Mesenchymal stem cell (in vitro differentiated cells and primary cell): ENCODE data around the gene RBMXL2.

Experiments used
- DNase-seq: peaks from one replicate; pipeline ENCODE4 v3.0.0-alpha.2; 2013
- H2AFZ ChIP-seq: one replicate; pipeline ENCODE4 v1.6.1; 2013; ENCODE audit warnings: low read depth, mild to moderate bottlenecking, control low read depth, inconsistent platforms, low read length, moderate library complexity
- H2AK5ac ChIP-seq: 2 replicates; pipeline ENCODE4 v1.6.1; 2013; ENCODE audit warnings: low read length, moderate library complexity, mild to moderate bottlenecking, inconsistent platforms; ENCODE audit not compliant: severe bottlenecking
- H2BK120ac ChIP-seq: one replicate; pipeline ENCODE4 v1.6.1; 2013; ENCODE audit warnings: low read depth, mild to moderate bottlenecking, inconsistent platforms, low read length, moderate library complexity
- H2BK12ac ChIP-seq, 2 experiments: one replicate each; pipeline ENCODE4 v1.6.1; 2013; ENCODE audit warnings: inconsistent platforms in 2 of 2, low read length in 2 of 2, mild to moderate bottlenecking in 2 of 2, moderate library complexity in 2 of 2, control low read depth in 1 of 2
- H2BK15ac ChIP-seq: one replicate; pipeline ENCODE4 v1.6.1; 2013; ENCODE audit warnings: mild to moderate bottlenecking, low read depth, inconsistent platforms; ENCODE audit not compliant: poor library complexity, severe bottlenecking
- H2BK5ac ChIP-seq: 2 replicates; pipeline ENCODE4 v1.6.1; 2013; ENCODE audit warnings: low read depth, mild to moderate bottlenecking, low read length, control low read depth, inconsistent platforms; ENCODE audit not compliant: poor library complexity, severe bottlenecking
- H3K14ac ChIP-seq, 2 experiments: one replicate each; pipeline ENCODE4 v1.6.1; 2013; ENCODE audit warnings: inconsistent platforms in 2 of 2, low read length in 2 of 2, control low read depth in 1 of 2, mild to moderate bottlenecking in 1 of 2, moderate library complexity in 1 of 2
- H3K18ac ChIP-seq, 2 experiments: one replicate each; pipeline ENCODE4 v1.6.1; 2013; ENCODE audit warnings: inconsistent platforms in 2 of 2, low read length in 2 of 2, control low read depth in 1 of 2, low read depth in 1 of 2, mild to moderate bottlenecking in 1 of 2
- H3K23ac ChIP-seq, 2 experiments: one replicate each; pipeline ENCODE4 v1.6.1; 2013; ENCODE audit warnings: inconsistent platforms in 2 of 2, low read length in 2 of 2, mild to moderate bottlenecking in 2 of 2, moderate library complexity in 2 of 2, control low read depth in 1 of 2
- H3K27ac ChIP-seq: 2 replicates; pipeline ENCODE4 v1.5.1; 2013; ENCODE audit warnings: mild to moderate bottlenecking, moderate library complexity, low read length, control low read depth, inconsistent platforms; ENCODE audit not compliant: poor library complexity, severe bottlenecking
- H3K27me3 ChIP-seq, 2 experiments: 2 replicates each; pipeline versions ENCODE4 v1.6.1 to v1.7.0; 2013; ENCODE audit warnings: low read length in 2 of 2, mild to moderate bottlenecking in 2 of 2, moderate library complexity in 2 of 2, control low read depth in 1 of 2, inconsistent platforms in 1 of 2; ENCODE audit not compliant: control insufficient read depth in 1 of 2, insufficient read depth in 1 of 2
- H3K36me3 ChIP-seq, 2 experiments: 2 replicates each; pipeline versions ENCODE4 v1.6.1 to v1.7.0; 2013; ENCODE audit warnings: low read length in 2 of 2, control low read depth in 1 of 2, inconsistent platforms in 1 of 2, low read depth in 1 of 2, mild to moderate bottlenecking in 1 of 2; ENCODE audit not compliant: insufficient read depth in 2 of 2, control insufficient read depth in 1 of 2
- H3K4ac ChIP-seq, 2 experiments: one replicate each; pipeline ENCODE4 v1.6.1; 2013; ENCODE audit warnings: inconsistent platforms in 2 of 2, low read length in 2 of 2, mild to moderate bottlenecking in 2 of 2, moderate library complexity in 2 of 2, control low read depth in 1 of 2, low read depth in 1 of 2
- H3K4me1 ChIP-seq: 2 replicates; pipeline ENCODE4 v1.6.1; 2013; ENCODE audit warnings: low read depth, low read length, control low read depth; ENCODE audit not compliant: control insufficient read depth, insufficient read depth
- H3K4me2 ChIP-seq: 2 replicates; pipeline ENCODE4 v1.6.1; 2013; ENCODE audit warnings: low read length, mild to moderate bottlenecking, inconsistent platforms; ENCODE audit not compliant: poor library complexity, severe bottlenecking
- H3K4me3 ChIP-seq, 2 experiments: 2 replicates each; pipeline versions ENCODE4 v1.5.1 to v1.7.0; 2013; ENCODE audit warnings: low read length in 2 of 2, mild to moderate bottlenecking in 2 of 2, control low read depth in 1 of 2, low read depth in 1 of 2; ENCODE audit not compliant: insufficient read depth in 1 of 2
- H3K79me1 ChIP-seq: replicated peaks from 2 replicates; pipeline ENCODE4 v1.6.1; 2013; ENCODE audit warnings: mild to moderate bottlenecking, control low read depth, low read length, inconsistent platforms; ENCODE audit not compliant: poor library complexity, severe bottlenecking
- H3K9ac ChIP-seq: 2 replicates; pipeline ENCODE4 v1.7.0; 2013; ENCODE audit warnings: mild to moderate bottlenecking, low read length, moderate library complexity
- H3K9me3 ChIP-seq: 2 replicates; pipeline ENCODE4 v1.7.0; 2013; ENCODE audit warnings: mild to moderate bottlenecking, low read length; ENCODE audit not compliant: control insufficient read depth
- H4K8ac ChIP-seq: one replicate; pipeline ENCODE4 v1.6.1; 2013; ENCODE audit warnings: inconsistent platforms, mild to moderate bottlenecking, low read length, moderate library complexity
- H4K91ac ChIP-seq: one replicate; pipeline ENCODE4 v1.6.1; 2013; ENCODE audit warnings: mild to moderate bottlenecking, low read length, inconsistent platforms
- WGBS: methylation state at CpG from one replicate; pipeline ENCODE4 v1.1.7; 2013; ENCODE audit warnings: mixed read lengths; 5-methylcytosine and 5-hydroxymethylcytosine counted together

Gene RBMXL2

DNA sequence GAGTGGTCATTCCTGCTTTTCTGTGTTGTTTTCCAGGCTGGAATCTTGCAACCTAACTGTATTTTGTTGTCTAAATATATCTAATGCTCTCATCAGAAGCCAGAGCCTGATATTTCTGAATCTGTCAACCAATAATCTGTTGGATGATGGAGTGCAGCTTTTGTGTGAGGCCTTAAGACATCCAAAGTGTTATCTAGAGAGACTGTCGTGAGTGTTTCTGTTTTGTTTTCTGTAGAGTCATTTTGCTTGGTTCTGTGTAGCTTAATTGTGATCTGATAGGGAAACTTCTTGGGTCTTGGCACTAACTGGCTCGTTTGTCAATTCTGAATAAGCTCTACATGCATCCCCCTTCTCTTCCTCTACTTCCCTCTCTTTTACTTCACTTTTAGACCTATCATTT, 31.2 kb upstream of the RBMXL2 start:
- no peaks in the 10 kb centered on the region for H3K79me1 ChIP-seq
- no peaks in the 10 kb centered on the region for H3K9me3 ChIP-seq
- no peak overlapping the region for H2AK5ac ChIP-seq
- H3K23ac ChIP-seq = no peak overlapping the region
- H2AFZ ChIP-seq = no peak overlapping the region
- H3K9ac ChIP-seq = no peak overlapping the region
- no peak overlapping the region for H2BK12ac ChIP-seq
- H4K91ac ChIP-seq = no peak overlapping the region
- H3K4me2 ChIP-seq = no peak overlapping the region
- no peak overlapping the region for H4K8ac ChIP-seq
- no peaks in the 10 kb centered on the region for H3K4me1 ChIP-seq
- no peak overlapping the region for H3K27ac ChIP-seq
- no peak overlapping the region for H2BK120ac ChIP-seq
- H2BK15ac ChIP-seq = no peak overlapping the region
- H3K27me3 ChIP-seq = no peaks in the 10 kb centered on the region
- DNase-seq = no peak
- WGBS = 24% methylated on average over 2 of the region's 2 CpGs
- no peak overlapping the region for H3K4me3 ChIP-seq
- H2BK5ac ChIP-seq = no peak overlapping the region
- H3K14ac ChIP-seq = no peak overlapping the region
- no peak overlapping the region for H3K18ac ChIP-seq
- H3K36me3 ChIP-seq = no peaks in the 10 kb centered on the region
- H3K4ac ChIP-seq = no peak overlapping the region

DNA sequence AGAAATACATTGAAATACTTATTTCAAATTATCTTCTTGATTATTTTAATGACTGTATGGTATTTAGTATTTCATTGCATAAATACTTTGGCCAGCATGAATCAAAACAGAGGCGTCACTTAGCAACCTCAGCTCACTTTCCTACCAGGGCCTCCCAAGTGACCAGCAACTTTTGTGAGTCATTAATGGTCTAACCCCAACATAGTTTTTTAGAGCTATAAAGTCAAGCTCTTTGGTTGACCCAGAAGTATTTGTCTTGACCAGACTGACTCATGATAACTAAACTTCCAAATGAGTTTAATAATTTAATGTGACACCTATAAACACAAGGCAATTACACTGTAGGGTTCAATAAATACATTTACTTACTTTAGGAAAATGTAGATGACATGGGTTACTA, 27.9 kb upstream of the RBMXL2 start:
- H2BK120ac ChIP-seq = no peak overlapping the region
- H3K79me1 ChIP-seq = no peaks in the 10 kb centered on the region
- H2AFZ ChIP-seq = no peak overlapping the region
- no peak overlapping the region for H2BK12ac ChIP-seq
- H3K36me3 ChIP-seq = no peaks in the 10 kb centered on the region
- no peaks in the 10 kb centered on the region for H3K4me1 ChIP-seq
- DNase-seq = peak; percentile 41
- no peak overlapping the region for H3K27ac ChIP-seq
- H3K4me2 ChIP-seq = no peak overlapping the region
- H3K9me3 ChIP-seq = no peaks in the 10 kb centered on the region
- no peak overlapping the region for H3K4me3 ChIP-seq
- no peak overlapping the region for H3K18ac ChIP-seq
- no peak overlapping the region for H2AK5ac ChIP-seq
- H3K9ac ChIP-seq = peak overlapping the region; percentile 67
- H4K91ac ChIP-seq = no peak overlapping the region
- no peak overlapping the region for H2BK15ac ChIP-seq
- H2BK5ac ChIP-seq = no peak overlapping the region
- no peak overlapping the region for H3K23ac ChIP-seq
- no peak overlapping the region for H4K8ac ChIP-seq
- H3K14ac ChIP-seq = no peak overlapping the region
- H3K4ac ChIP-seq = no peak overlapping the region
- H3K27me3 ChIP-seq = no peaks in the 10 kb centered on the region
- WGBS = 75% methylated on average over 1 of the region's 1 CpG

DNA sequence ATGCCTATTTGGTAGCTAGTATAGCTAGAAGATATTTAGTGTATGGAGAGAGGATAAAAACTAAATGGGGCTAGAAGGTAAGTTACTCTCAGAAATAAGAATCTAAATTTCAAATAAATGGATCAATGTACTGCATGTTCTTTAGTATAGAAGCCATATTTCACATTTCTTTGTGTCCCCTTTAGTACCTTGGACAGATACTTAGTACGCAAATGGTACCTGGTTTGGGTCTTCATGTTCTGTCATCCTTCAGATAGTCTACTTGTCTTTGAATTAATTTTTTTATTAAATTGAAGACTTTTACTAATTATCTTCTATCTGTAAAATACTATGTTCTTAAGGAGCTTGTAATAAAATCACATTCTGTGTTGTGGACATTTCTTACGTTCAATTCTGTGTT, 26.3 kb upstream of the RBMXL2 start:
- Histone ChIP-seq H2BK15ac (no peak overlapping the region), H4K91ac (no peak overlapping the region), H3K27ac (no peak overlapping the region), H3K4me2 (no peak overlapping the region), H3K4me1 (no peaks in the 10 kb centered on the region), H3K23ac (no peak overlapping the region), H3K27me3 (no peaks in the 10 kb centered on the region), H3K4me3 (no peak overlapping the region), H3K4ac (no peak overlapping the region), H3K36me3 (no peaks in the 10 kb centered on the region), H3K14ac (no peak overlapping the region), H2BK120ac (no peak overlapping the region), H2BK5ac (no peak overlapping the region), H3K79me1 (no peaks in the 10 kb centered on the region), H3K9me3 (no peaks in the 10 kb centered on the region), H2AFZ (no peak overlapping the region), H3K18ac (no peak overlapping the region), H4K8ac (no peak overlapping the region), H2AK5ac (no peak overlapping the region), H2BK12ac (no peak overlapping the region), H3K9ac (no peak overlapping the region)
- no peak for DNase-seq
- no CpG with 5 or more reads among the region's 2 CpGs for WGBS

DNA sequence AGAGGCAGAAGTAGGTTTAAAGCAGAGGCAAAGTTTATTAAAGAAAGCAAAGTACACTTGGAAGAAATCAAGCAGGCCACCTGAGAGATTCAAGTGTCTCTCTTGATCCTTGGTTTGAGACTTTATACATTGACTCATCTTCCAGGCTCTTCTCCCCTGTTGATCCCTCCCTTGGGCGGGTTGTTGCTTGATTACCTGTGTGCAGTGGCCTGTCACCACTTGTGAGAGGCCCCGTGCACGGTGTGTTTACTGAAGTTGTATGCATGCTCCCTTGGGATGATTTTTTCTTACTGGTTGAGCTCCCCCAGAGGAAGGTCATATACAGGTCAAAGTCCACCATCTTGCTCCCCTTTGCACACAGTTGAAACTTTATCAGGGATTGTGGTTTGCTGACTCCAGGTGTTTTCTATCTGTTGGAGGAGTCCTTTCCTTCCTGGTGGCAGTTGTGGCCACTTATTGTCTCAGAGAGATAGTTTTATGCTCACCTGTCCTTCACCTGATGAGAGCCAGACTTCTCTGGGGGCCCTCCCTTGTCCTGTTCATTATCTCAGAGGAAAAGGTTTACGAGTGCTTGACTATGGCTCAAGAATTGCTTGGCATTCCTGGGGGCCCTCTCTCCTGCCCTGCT, 16.3 kb upstream of the RBMXL2 start:
- Histone ChIP-seq H3K18ac (no peak overlapping the region), H2BK5ac (no peak overlapping the region), H3K4ac (no peak overlapping the region), H3K4me2 (no peak overlapping the region), H3K9me3 (no peaks in the 10 kb centered on the region), H2BK120ac (no peak overlapping the region), H3K27ac (no peak overlapping the region), H3K23ac (no peak overlapping the region), H2BK15ac (no peak overlapping the region), H2BK12ac (no peak overlapping the region), H3K14ac (no peak overlapping the region), H4K91ac (no peak overlapping the region), H3K27me3 (no peaks in the 10 kb centered on the region), H3K36me3 (no peaks in the 10 kb centered on the region), H3K4me3 (no peak overlapping the region), H2AFZ (no peak overlapping the region), H3K4me1 (no peaks in the 10 kb centered on the region), H3K9ac (no peak overlapping the region), H2AK5ac (no peak overlapping the region), H4K8ac (no peak overlapping the region), H3K79me1 (no peaks in the 10 kb centered on the region)
- 49% methylated on average over 3 of the region's 4 CpGs for WGBS
- no peak for DNase-seq
